SU-DHL-6 (cell line): Measurements from ENCODE around the gene MEGF10.

Source experiments
- H2AFZ ChIP-seq: fragments of 200-600 bp; sonication (generic); 2 replicates; pipeline ENCODE4 v1.6.1; 2014; ENCODE audit warnings: low read depth, mild to moderate bottlenecking, moderate library complexity, mixed read lengths, antibody characterized with exemption, low read length; ENCODE audit not compliant: severe bottlenecking
- H3F3A ChIP-seq: fragments of 200-600 bp; shearing (Covaris generic); 2 replicates; pipeline ENCODE4 v1.6.0; 2016; ENCODE audit warnings: antibody characterized with exemption, mild to moderate bottlenecking; ENCODE audit not compliant: insufficient read depth
- H3K27ac ChIP-seq: fragments of 200-600 bp; sonication (generic); 2 replicates; pipeline ENCODE4 v1.5.1; 2016; ENCODE audit warnings: low read depth, mild to moderate bottlenecking, low read length, moderate library complexity, mixed read lengths
- H3K27me3 ChIP-seq: fragments of 200-600 bp; sonication (generic), shearing (Covaris generic); 2 replicates; pipeline ENCODE4 v1.6.0; 2014; ENCODE audit warnings: mild to moderate bottlenecking, low read length
- H3K36me3 ChIP-seq: fragments of 200-600 bp; sonication (generic); 2 replicates; pipeline ENCODE4 v1.6.1; 2014; ENCODE audit warnings: mild to moderate bottlenecking, low read length, mixed read lengths
- H3K4me2 ChIP-seq: fragments of 300-600, 200-600 bp; shearing (Covaris generic), sonication (generic); 2 replicates; pipeline ENCODE4 v1.6.0; 2014; ENCODE audit warnings: low read length, low read depth, mild to moderate bottlenecking; ENCODE audit not compliant: poor library complexity, severe bottlenecking
- H3K4me3 ChIP-seq: fragments of 200-600 bp; sonication (generic); 2 replicates; pipeline ENCODE4 v1.5.1; 2014; ENCODE audit warnings: antibody characterized with exemption, low read length, mild to moderate bottlenecking, mixed read lengths; ENCODE audit not compliant: insufficient read depth, poor library complexity, severe bottlenecking
- H3K79me2 ChIP-seq: fragments of 200-600 bp; sonication (generic); 2 replicates; pipeline ENCODE4 v1.6.1; 2014; ENCODE audit warnings: mild to moderate bottlenecking, low read length, moderate library complexity; ENCODE audit not compliant: insufficient read depth
- H3K9ac ChIP-seq: fragments of 200-600 bp; sonication (generic); 2 replicates; pipeline ENCODE4 v1.7.0; 2014; ENCODE audit warnings: mild to moderate bottlenecking, low read length
- H3K9me2 ChIP-seq: fragments of 200-600 bp; sonication (generic); replicated peaks from 2 replicates; pipeline ENCODE4 v1.6.1; 2014; ENCODE audit warnings: low read length; ENCODE audit not compliant: insufficient read depth
- H3K9me3 ChIP-seq: fragments of 200-600 bp; sonication (generic); 2 replicates; pipeline ENCODE4 v1.6.1; 2014; ENCODE audit warnings: low read length, mixed read lengths; ENCODE audit not compliant: insufficient read depth
- H4K20me1 ChIP-seq: fragments of 200-600 bp; sonication (generic); 2 replicates; pipeline ENCODE4 v1.6.1; 2014; ENCODE audit warnings: low read depth, mild to moderate bottlenecking, antibody characterized with exemption, low read length, moderate library complexity, mixed read lengths
- EZH2phosphoT487 ChIP-seq: fragments of 200-600 bp; sonication (generic), shearing (Covaris generic); conservative IDR thresholded peaks from 2 replicates; pipeline ENCODE4 v1.6.1; 2018; ENCODE audit warnings: mild to moderate bottlenecking, antibody characterized with exemption, low read length, moderate library complexity, mixed read lengths
- TF ChIP-seq, protein P1 (sequence below): fragments of 200-600 bp; sonication (generic); IDR thresholded peaks from one replicate; pipeline ENCODE4 v1.5.1; 2017; ENCODE audit warnings: antibody characterized with exemption, mild to moderate bottlenecking, low read length, moderate library complexity; ENCODE audit not compliant: insufficient read depth, poor library complexity, severe bottlenecking

The MEGF10 gene

DNA sequence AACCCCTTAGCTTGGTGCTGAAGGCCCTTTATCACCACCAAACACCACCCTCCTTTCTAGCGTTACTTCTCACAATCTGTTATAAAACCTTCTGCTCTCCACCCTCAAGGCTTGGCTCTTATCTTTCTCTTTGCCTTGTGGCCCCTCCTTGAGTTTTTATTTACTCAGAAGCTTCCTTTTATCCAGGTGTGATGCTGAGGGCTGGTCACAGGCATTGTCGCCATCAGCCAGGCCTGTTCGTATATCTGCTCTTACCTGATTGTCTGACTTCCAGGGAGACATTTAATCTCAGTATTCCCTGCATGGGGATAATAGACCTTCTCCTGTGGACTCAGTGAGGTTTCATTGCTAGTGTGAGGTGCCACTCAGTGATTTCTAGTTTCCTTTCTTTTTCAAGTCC is 34.2 kb downstream of the MEGF10 start:
- H4K20me1 ChIP-seq = no peaks in the 10 kb centered on the region
- no peaks in the 10 kb centered on the region for H3K9me2 ChIP-seq
- H3K9me3 ChIP-seq = no peaks in the 10 kb centered on the region
- H3K36me3 ChIP-seq = no peaks in the 10 kb centered on the region
- H3K4me3 ChIP-seq = no peak overlapping the region
- no peaks in the 10 kb centered on the region for H3F3A ChIP-seq
- H2AFZ ChIP-seq = no peak overlapping the region
- no peaks in the 10 kb centered on the region for H3K79me2 ChIP-seq
- H3K27me3 ChIP-seq = no peaks in the 10 kb centered on the region
- H3K27ac ChIP-seq = no peak overlapping the region
- TF ChIP-seq EZH2phosphoT487 = no peak
- TF ChIP-seq, protein P1, sequence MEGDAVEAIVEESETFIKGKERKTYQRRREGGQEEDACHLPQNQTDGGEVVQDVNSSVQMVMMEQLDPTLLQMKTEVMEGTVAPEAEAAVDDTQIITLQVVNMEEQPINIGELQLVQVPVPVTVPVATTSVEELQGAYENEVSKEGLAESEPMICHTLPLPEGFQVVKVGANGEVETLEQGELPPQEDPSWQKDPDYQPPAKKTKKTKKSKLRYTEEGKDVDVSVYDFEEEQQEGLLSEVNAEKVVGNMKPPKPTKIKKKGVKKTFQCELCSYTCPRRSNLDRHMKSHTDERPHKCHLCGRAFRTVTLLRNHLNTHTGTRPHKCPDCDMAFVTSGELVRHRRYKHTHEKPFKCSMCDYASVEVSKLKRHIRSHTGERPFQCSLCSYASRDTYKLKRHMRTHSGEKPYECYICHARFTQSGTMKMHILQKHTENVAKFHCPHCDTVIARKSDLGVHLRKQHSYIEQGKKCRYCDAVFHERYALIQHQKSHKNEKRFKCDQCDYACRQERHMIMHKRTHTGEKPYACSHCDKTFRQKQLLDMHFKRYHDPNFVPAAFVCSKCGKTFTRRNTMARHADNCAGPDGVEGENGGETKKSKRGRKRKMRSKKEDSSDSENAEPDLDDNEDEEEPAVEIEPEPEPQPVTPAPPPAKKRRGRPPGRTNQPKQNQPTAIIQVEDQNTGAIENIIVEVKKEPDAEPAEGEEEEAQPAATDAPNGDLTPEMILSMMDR = no peak
- no peak overlapping the region for H3K9ac ChIP-seq
- H3K4me2 ChIP-seq = no peak overlapping the region

DNA sequence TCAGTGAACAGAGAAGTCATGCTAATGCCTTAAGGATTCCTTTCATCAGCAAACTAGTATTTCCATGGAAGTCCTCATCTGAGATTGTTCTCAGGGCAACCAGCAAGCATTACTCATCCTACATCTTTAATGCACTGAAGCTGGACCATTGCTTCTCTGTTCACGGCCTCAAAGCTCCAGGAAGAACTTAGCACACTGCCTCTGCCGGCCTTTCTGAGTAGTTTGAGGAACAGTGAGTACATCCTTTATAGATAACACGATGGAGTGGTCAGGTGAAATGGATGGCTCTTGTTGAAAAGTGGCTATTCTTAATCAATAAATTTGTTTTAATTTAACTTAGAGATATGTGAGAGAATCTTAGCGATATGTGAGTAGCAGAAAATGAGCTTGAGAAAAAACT is 35.8 kb downstream of the MEGF10 start:
- Histone ChIP-seq H3K4me2 (no peak overlapping the region), H3K9me2 (no peaks in the 10 kb centered on the region), H3K9me3 (no peaks in the 10 kb centered on the region), H3K4me3 (no peak overlapping the region), H3K36me3 (no peaks in the 10 kb centered on the region), H2AFZ (no peak overlapping the region), H3K9ac (no peak overlapping the region), H3F3A (no peaks in the 10 kb centered on the region), H3K27ac (no peak overlapping the region), H4K20me1 (no peaks in the 10 kb centered on the region), H3K27me3 (no peaks in the 10 kb centered on the region), H3K79me2 (no peaks in the 10 kb centered on the region)
- TF ChIP-seq, protein P1 = no peak
- no peak for TF ChIP-seq EZH2phosphoT487

DNA sequence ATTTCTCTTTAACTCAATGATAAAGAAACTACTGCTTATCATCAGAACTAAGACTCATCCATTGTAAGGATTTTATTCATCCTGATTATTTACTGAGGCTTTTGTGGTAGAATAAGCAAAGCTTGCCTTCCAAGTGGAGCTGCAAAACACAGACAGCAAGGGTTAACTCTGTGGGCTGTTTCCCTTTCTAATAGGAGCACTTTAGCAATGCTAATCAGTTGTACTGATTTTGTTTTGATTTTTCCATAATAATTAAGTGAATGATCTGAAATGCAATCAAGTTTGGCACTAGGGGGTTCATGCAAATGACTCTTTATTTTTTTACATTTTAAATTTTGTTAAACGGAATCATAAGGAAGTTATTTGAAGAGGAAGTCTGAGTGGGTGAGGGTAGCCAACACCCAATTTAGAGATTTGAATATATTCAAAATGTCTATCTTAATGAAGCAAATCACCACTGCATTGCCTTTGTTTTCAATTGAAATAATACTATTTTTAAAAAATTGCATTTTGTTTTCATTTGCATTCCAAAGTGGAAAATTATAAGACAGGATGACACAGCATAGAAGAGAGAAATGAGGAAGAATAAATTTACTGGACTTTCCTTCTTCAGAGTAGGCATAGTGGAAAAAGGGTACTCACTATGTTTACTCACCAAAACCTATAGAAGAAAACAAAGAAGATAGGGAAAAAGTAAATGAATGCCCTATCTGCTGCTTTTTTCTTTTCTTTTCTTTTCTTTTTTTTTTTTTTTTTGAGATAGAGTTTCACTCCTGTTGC is 36.6 kb downstream of the MEGF10 start:
- H3K4me3 ChIP-seq = no peak overlapping the region
- H4K20me1 ChIP-seq = no peaks in the 10 kb centered on the region
- no peaks in the 10 kb centered on the region for H3K36me3 ChIP-seq
- H2AFZ ChIP-seq = no peak overlapping the region
- no peaks in the 10 kb centered on the region for H3F3A ChIP-seq
- TF ChIP-seq, protein P1 = no peak
- TF ChIP-seq EZH2phosphoT487 = no peak
- H3K27ac ChIP-seq = no peak overlapping the region
- H3K9me3 ChIP-seq = no peaks in the 10 kb centered on the region
- H3K9ac ChIP-seq = no peak overlapping the region
- no peaks in the 10 kb centered on the region for H3K27me3 ChIP-seq
- H3K79me2 ChIP-seq = no peaks in the 10 kb centered on the region
- H3K9me2 ChIP-seq = no peaks in the 10 kb centered on the region
- no peak overlapping the region for H3K4me2 ChIP-seq
